ENCODE measurements around the gene RAD51B. TPM values are rescaled to one million over a fixed set of nuclear protein-coding genes. Genes with fewer than 3 reads are reported as not detected.
"Not testable (repeated sequence)": the region's sequence is repeated elsewhere in the genome, so short reads cannot be mapped to it uniquely, and the experiment has no call there.

The RAD51B gene
- total RNA-seq, 1 experiment from 2014 or later: 16.7 TPM

DNA sequence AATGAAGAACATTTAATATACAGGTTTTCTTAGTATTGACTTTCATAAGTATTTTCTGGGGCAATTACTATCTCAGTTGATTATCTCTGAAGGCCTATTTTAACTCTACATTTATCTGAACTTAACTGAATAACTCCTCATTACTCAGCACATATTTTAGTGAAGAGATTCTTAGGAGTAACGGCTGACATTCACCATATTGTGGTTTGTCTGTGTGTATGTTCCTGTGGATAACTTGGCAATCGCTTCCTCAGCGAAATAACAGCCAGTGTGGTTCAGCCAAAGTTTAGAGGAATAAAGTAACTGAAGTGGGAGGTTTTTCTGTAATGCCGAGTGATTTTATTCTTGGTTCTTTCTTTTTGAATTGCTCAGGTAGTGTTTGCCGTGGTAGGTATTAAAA, 168.0 kb downstream of the RAD51B start:
- Histone ChIP-seq H2BK5ac (ENCODE audit: insufficient read length, low read length) (no peak overlapping the region), H2AFZ (ENCODE audit: low read length) (no peak overlapping the region), H3K23me2 (ENCODE audit: insufficient read length, low read depth, low read length, poor library complexity, severe bottlenecking) (no peaks in the 10 kb centered on the region), H3K4me2 (ENCODE audit: insufficient read depth, insufficient read length, low read length) (no peak overlapping the region), H3K9me3 (ENCODE audit: control insufficient read depth, low read depth, low read length) (no peaks in the 10 kb centered on the region), H2BK20ac (ENCODE audit: low read depth, low read length, poor library complexity, severe bottlenecking) (no peak overlapping the region), H3K4ac (ENCODE audit: low read depth, low read length) (no peak overlapping the region), H2BK15ac (ENCODE audit: low read depth, low read length) (no peak overlapping the region), H3K14ac (ENCODE audit: insufficient read depth, low read length) (no peak overlapping the region), H2AK5ac (ENCODE audit: insufficient read length, low read length) (no peak overlapping the region), H3K79me1 (ENCODE audit: insufficient read depth, low read depth, low read length, poor library complexity, severe bottlenecking) (no peaks in the 10 kb centered on the region), H2BK12ac (ENCODE audit: insufficient read length, low read depth, low read length) (no peak overlapping the region), H3K79me2 (ENCODE audit: insufficient read depth, low read length) (no peaks in the 10 kb centered on the region), H4K8ac (replicated peaks; ENCODE audit: insufficient read length, low read depth, low read length) (no peak overlapping the region), H3K27me3 (ENCODE audit: insufficient read depth, low read length) (no peaks in the 10 kb centered on the region), H3K4me1 (ENCODE audit: insufficient read depth, low read length) (no peaks in the 10 kb centered on the region), H3K56ac (ENCODE audit: insufficient read length, low read depth, low read length) (no peak overlapping the region), H3K23ac (ENCODE audit: insufficient read length, low read depth, low read length) (no peak overlapping the region), H3T11ph (ENCODE audit: low read length) (no peak overlapping the region), H4K91ac (ENCODE audit: insufficient read length, low read depth, low read length) (no peak overlapping the region), H2BK120ac (ENCODE audit: low read depth, low read length, poor library complexity, severe bottlenecking) (no peak overlapping the region), H3K9ac (ENCODE audit: extremely low read depth, insufficient read length, low read length) (no peak overlapping the region), H4K20me1 (ENCODE audit: control insufficient read depth, insufficient read depth, insufficient read length) (no peaks in the 10 kb centered on the region), H3K27ac (ENCODE audit: insufficient read length, low read depth, low read length) (no peak overlapping the region), H3K18ac (ENCODE audit: insufficient read length, low read depth, low read length) (no peak overlapping the region), H4K5ac (ENCODE audit: insufficient read length, low read depth, low read length) (no peak overlapping the region)
- Mint-ChIP-seq H3K4me1 (peaks cover 0 to 8% of the 10 kb centered on the region in 2 experiments; a peak in 2 of 4 replicates), H3K4me3 (no peak overlapping the region), H3K27me3 (ENCODE audit: low read depth) (no peaks in the 10 kb centered on the region), H3K9me3 (no peaks in the 10 kb centered on the region), H3K36me3 (ENCODE audit: insufficient read depth in 1 of 3, low read depth in 3 of 3) (no peaks in the 10 kb centered on the region; a peak in 2 of 7 replicates), H3K27ac (peak overlapping the region in 1 of 3 experiments; percentile 55; a peak in 1 of 7 replicates)
- TF ChIP-seq, protein P1, sequence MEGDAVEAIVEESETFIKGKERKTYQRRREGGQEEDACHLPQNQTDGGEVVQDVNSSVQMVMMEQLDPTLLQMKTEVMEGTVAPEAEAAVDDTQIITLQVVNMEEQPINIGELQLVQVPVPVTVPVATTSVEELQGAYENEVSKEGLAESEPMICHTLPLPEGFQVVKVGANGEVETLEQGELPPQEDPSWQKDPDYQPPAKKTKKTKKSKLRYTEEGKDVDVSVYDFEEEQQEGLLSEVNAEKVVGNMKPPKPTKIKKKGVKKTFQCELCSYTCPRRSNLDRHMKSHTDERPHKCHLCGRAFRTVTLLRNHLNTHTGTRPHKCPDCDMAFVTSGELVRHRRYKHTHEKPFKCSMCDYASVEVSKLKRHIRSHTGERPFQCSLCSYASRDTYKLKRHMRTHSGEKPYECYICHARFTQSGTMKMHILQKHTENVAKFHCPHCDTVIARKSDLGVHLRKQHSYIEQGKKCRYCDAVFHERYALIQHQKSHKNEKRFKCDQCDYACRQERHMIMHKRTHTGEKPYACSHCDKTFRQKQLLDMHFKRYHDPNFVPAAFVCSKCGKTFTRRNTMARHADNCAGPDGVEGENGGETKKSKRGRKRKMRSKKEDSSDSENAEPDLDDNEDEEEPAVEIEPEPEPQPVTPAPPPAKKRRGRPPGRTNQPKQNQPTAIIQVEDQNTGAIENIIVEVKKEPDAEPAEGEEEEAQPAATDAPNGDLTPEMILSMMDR (conservative IDR thresholded peaks at IDR 0.05): no peak
- DNase-seq: no peak
- no CpG with 5 or more reads among the region's 5 CpGs for WGBS (ENCODE audit: extremely low coverage, insufficient read length, low lambda C conversion rate)

DNA sequence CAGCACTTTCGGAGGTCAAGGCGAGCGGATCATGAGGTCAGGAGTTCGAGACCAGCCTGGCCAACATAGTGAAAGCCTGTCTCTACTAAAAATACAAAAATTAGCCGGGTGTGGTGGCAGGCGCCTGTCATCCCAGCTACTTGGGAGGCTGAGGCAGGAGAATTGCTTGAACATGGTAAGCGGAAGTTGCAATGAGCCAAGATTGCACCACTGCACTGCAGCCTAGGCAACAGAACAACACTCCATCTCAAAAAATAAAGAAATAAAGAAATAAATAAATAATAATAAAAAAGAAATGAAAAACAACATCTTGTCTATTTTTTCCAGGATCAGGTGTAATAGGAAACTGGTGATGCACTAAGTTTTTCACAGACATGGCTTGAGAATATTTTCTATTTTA, 168.6 kb downstream of the RAD51B start:
- not testable (repeated sequence) for H2BK120ac ChIP-seq (ENCODE audit: low read depth, low read length, poor library complexity, severe bottlenecking); H3K14ac ChIP-seq (ENCODE audit: insufficient read depth, low read length); H3K27ac ChIP-seq (ENCODE audit: insufficient read length, low read depth, low read length); H3K4me3 Mint-ChIP-seq; H3K27me3 Mint-ChIP-seq (ENCODE audit: low read depth); H4K8ac ChIP-seq (replicated peaks; ENCODE audit: insufficient read length, low read depth, low read length); H3K79me2 ChIP-seq (ENCODE audit: insufficient read depth, low read length); H2BK12ac ChIP-seq (ENCODE audit: insufficient read length, low read depth, low read length); H4K5ac ChIP-seq (ENCODE audit: insufficient read length, low read depth, low read length); H2AK5ac ChIP-seq (ENCODE audit: insufficient read length, low read length); H3K56ac ChIP-seq (ENCODE audit: insufficient read length, low read depth, low read length); H3K4me2 ChIP-seq (ENCODE audit: insufficient read depth, insufficient read length, low read length); H2BK20ac ChIP-seq (ENCODE audit: low read depth, low read length, poor library complexity, severe bottlenecking); H2BK15ac ChIP-seq (ENCODE audit: low read depth, low read length); H3K27me3 ChIP-seq (ENCODE audit: insufficient read depth, low read length); H3K79me1 ChIP-seq (ENCODE audit: insufficient read depth, low read depth, low read length, poor library complexity, severe bottlenecking); H3T11ph ChIP-seq (ENCODE audit: low read length); H3K4ac ChIP-seq (ENCODE audit: low read depth, low read length); DNase-seq; H3K36me3 Mint-ChIP-seq (ENCODE audit: insufficient read depth in 1 of 3, low read depth in 3 of 3); H2BK5ac ChIP-seq (ENCODE audit: insufficient read length, low read length); H3K18ac ChIP-seq (ENCODE audit: insufficient read length, low read depth, low read length); H3K4me1 ChIP-seq (ENCODE audit: insufficient read depth, low read length); H4K20me1 ChIP-seq (ENCODE audit: control insufficient read depth, insufficient read depth, insufficient read length); H4K91ac ChIP-seq (ENCODE audit: insufficient read length, low read depth, low read length); H3K23me2 ChIP-seq (ENCODE audit: insufficient read length, low read depth, low read length, poor library complexity, severe bottlenecking); H3K9ac ChIP-seq (ENCODE audit: extremely low read depth, insufficient read length, low read length); H3K9me3 ChIP-seq (ENCODE audit: control insufficient read depth, low read depth, low read length); H3K9me3 Mint-ChIP-seq; H2AFZ ChIP-seq (ENCODE audit: low read length); H3K23ac ChIP-seq (ENCODE audit: insufficient read length, low read depth, low read length); H3K4me1 Mint-ChIP-seq
- 0 out of 7 replicates have a peak overlapping the region, but pooled peaks of 2 of the 3 experiments have one; percentile 48 to 55 for H3K27ac Mint-ChIP-seq
- no CpG with 5 or more reads among the region's 7 CpGs for WGBS (ENCODE audit: extremely low coverage, insufficient read length, low lambda C conversion rate)
